Loucy (cell line): Measurements from ENCODE around the gene PCDHGC5.

Experiments
- H2AFZ ChIP-seq: fragments of 200-600 bp; sonication (generic); 2 replicates; pipeline ENCODE4 v1.6.0; 2016; ENCODE audit warnings: antibody characterized with exemption, mild to moderate bottlenecking, low read length, moderate library complexity
- H3F3A ChIP-seq: fragments of 200-600 bp; 2 replicates; pipeline ENCODE4 v1.6.0; 2016; ENCODE audit warnings: antibody characterized with exemption, low read depth, mild to moderate bottlenecking
- H3K27me3 ChIP-seq: fragments of 200-600 bp; sonication (generic); 2 replicates; pipeline ENCODE4 v1.6.1; 2014; ENCODE audit warnings: low read length, mild to moderate bottlenecking; ENCODE audit not compliant: insufficient read depth, poor library complexity, severe bottlenecking
- H3K36me3 ChIP-seq: fragments of 200-600 bp; sonication (generic); 2 replicates; pipeline ENCODE4 v1.6.1; 2016; ENCODE audit warnings: low read length; ENCODE audit not compliant: insufficient read depth
- H3K4me1 ChIP-seq: fragments of 200-600 bp; sonication (generic); 2 replicates; pipeline ENCODE4 v1.5.1; 2014; ENCODE audit warnings: low read length, mild to moderate bottlenecking; ENCODE audit not compliant: insufficient read depth, poor library complexity, severe bottlenecking
- H3K4me2 ChIP-seq: fragments of 200-600 bp; sonication (generic); 2 replicates; pipeline ENCODE4 v1.6.0; 2014; ENCODE audit warnings: antibody characterized with exemption, low read length, low read depth, mild to moderate bottlenecking; ENCODE audit not compliant: poor library complexity, severe bottlenecking
- H3K4me3 ChIP-seq: fragments of 200-600 bp; sonication (generic); 2 replicates; pipeline ENCODE4 v1.5.1; 2014; ENCODE audit warnings: low read length, mild to moderate bottlenecking, mixed read lengths; ENCODE audit not compliant: poor library complexity, severe bottlenecking
- H3K79me2 ChIP-seq: fragments of 200-600 bp; sonication (generic); 2 replicates; pipeline ENCODE4 v1.6.1; 2014; ENCODE audit warnings: low read length; ENCODE audit not compliant: insufficient read depth
- H3K9ac ChIP-seq: fragments of 200-600 bp; sonication (generic); 2 replicates; pipeline ENCODE4 v1.6.0; 2014; ENCODE audit warnings: mild to moderate bottlenecking, low read depth, low read length, moderate library complexity; ENCODE audit not compliant: poor library complexity, severe bottlenecking
- H3K9me2 ChIP-seq: fragments of 200-600 bp; sonication (generic); replicated peaks from 2 replicates; pipeline ENCODE4 v1.6.1; 2016; ENCODE audit warnings: low read depth, low read length, mixed read lengths
- H3K9me3 ChIP-seq: fragments of 200-600 bp; sonication (generic); 2 replicates; pipeline ENCODE4 v1.6.1; 2014; ENCODE audit warnings: mild to moderate bottlenecking, antibody characterized with exemption, low read length, low read depth; ENCODE audit not compliant: insufficient read depth
- H4K20me1 ChIP-seq: fragments of 200-600 bp; sonication (generic); 2 replicates; pipeline ENCODE4 v1.6.0; 2014; ENCODE audit warnings: antibody characterized with exemption, low read length, mild to moderate bottlenecking; ENCODE audit not compliant: insufficient read depth, poor library complexity, severe bottlenecking
- CTCF ChIP-seq: fragments of 200-600 bp; sonication (generic); conservative IDR thresholded peaks from 2 replicates; pipeline ENCODE4 v1.5.1; 2014; ENCODE audit warnings: mild to moderate bottlenecking, antibody characterized with exemption, low read length
- EZH2phosphoT487 ChIP-seq: fragments of 200-600 bp; IDR thresholded peaks from 2 replicates; pipeline ENCODE4 v1.6.1; 2018; ENCODE audit warnings: antibody characterized with exemption, mild to moderate bottlenecking, moderate library complexity, borderline replicate concordance

The PCDHGC5 gene

GRCh38 chr5:141517312-141517711 is 28.4 kb downstream of the PCDHGC5 start:
- Histone ChIP-seq H4K20me1 (no peaks in the 10 kb centered on the region), H3K36me3 (peaks cover 97% of the 10 kb centered on the region; the same call in 1 of the 2 replicates), H3F3A (no peaks in the 10 kb centered on the region), H3K27me3 (no peaks in the 10 kb centered on the region), H3K4me2 (no peak overlapping the region), H3K9ac (no peak overlapping the region), H3K9me3 (no peaks in the 10 kb centered on the region), H2AFZ (no peak overlapping the region), H3K9me2 (no peaks in the 10 kb centered on the region), H3K79me2 (no peaks in the 10 kb centered on the region), H3K4me1 (no peaks in the 10 kb centered on the region), H3K4me3 (no peak overlapping the region)
- TF ChIP-seq CTCF (no peak), EZH2phosphoT487 (no peak)

- Histone ChIP-seq H3K4me1 (no peaks in the 10 kb centered on the region), H3K27me3 (no peaks in the 10 kb centered on the region), H3K9ac (no peak overlapping the region), H3K9me3 (no peaks in the 10 kb centered on the region), H3K36me3 (peaks cover 99% of the 10 kb centered on the region; the same call in 1 of the 2 replicates), H3K9me2 (no peaks in the 10 kb centered on the region), H4K20me1 (no peaks in the 10 kb centered on the region), H3K79me2 (no peaks in the 10 kb centered on the region), H3K4me2 (no peak overlapping the region), H3F3A (no peaks in the 10 kb centered on the region), H2AFZ (no peak overlapping the region), H3K4me3 (no peak overlapping the region)
- no peak for TF ChIP-seq EZH2phosphoT487
- no peak for TF ChIP-seq CTCF
Measured at GRCh38 chr5:141517880-141518617, 29.2 kb downstream of the PCDHGC5 start.

GRCh38 chr5:141518618-141519015 is 29.7 kb downstream of the PCDHGC5 start:
- no peaks in the 10 kb centered on the region for H3K4me1 ChIP-seq
- no peak overlapping the region for H3K4me3 ChIP-seq
- H4K20me1 ChIP-seq: no peaks in the 10 kb centered on the region
- no peak overlapping the region for H2AFZ ChIP-seq
- H3F3A ChIP-seq: no peaks in the 10 kb centered on the region
- no peaks in the 10 kb centered on the region for H3K79me2 ChIP-seq
- H3K9me2 ChIP-seq: no peaks in the 10 kb centered on the region
- peaks cover 99% of the 10 kb centered on the region; the same call in 1 of the 2 replicates for H3K36me3 ChIP-seq
- H3K4me2 ChIP-seq: no peak overlapping the region
- no peaks in the 10 kb centered on the region for H3K9me3 ChIP-seq
- TF ChIP-seq EZH2phosphoT487: no peak
- TF ChIP-seq CTCF: no peak
- H3K9ac ChIP-seq: no peak overlapping the region
- H3K27me3 ChIP-seq: no peaks in the 10 kb centered on the region
